ENCODE results near the gene CLMP. TPM values are rescaled to one million over a fixed set of nuclear protein-coding genes. Genes with fewer than 3 reads are reported as not detected.

CLMP gene
- polyA plus RNA-seq, 2 of the 4 experiments (the other 2 are of a cell fraction) = 15.7 to 17.1 TPM

GRCh38 chr11:123085497-123085896, 109.6 kb downstream of the CLMP start:
- CTCF ChIA-PET = interaction anchor here (1.2 to 1.7 kb wide), 3 partner anchors 26 to 176 kb away, joined by 4 read pairs; no protein-coding TSS in a partner anchor
- no peak for DNase-seq (ENCODE audit: low read depth in 1 of 2, low spot score in 1 of 2)
- TF ChIP-seq REST (IDR thresholded peaks at IDR 0.05) = no peak
- TF ChIP-seq POLR2A (IDR thresholded peaks at IDR 0.05; ENCODE audit: low read length) = no peak
- no peak for TF ChIP-seq FOSL2 (IDR thresholded peaks at IDR 0.05)
- TF ChIP-seq FOSL2 (CRISPR knock-in tag; IDR thresholded peaks at IDR 0.05) = no peak
- TF ChIP-seq ZFP36 (IDR thresholded peaks at IDR 0.05; ENCODE audit: borderline replicate concordance, partially characterized antibody) = no peak
- TF ChIP-seq ESRRA (IDR thresholded peaks at IDR 0.05; ENCODE audit: borderline replicate concordance, low read length) = no peak
- no peak for TF ChIP-seq MAZ (IDR thresholded peaks at IDR 0.05; ENCODE audit: borderline replicate concordance, low read depth, low read length)
- TF ChIP-seq CBX2 (IDR thresholded peaks at IDR 0.05; ENCODE audit: borderline replicate concordance, low read depth) = no peak
- TF ChIP-seq SREBF2 (IDR thresholded peaks at IDR 0.05) = no peak
- TF ChIP-seq HOXB13 (CRISPR knock-in tag; IDR thresholded peaks at IDR 0.05; ENCODE audit: low read depth) = no peak
- no peak for TF ChIP-seq CEBPB (IDR thresholded peaks at IDR 0.05)
- TF ChIP-seq HEYL (CRISPR knock-in tag; IDR thresholded peaks at IDR 0.05) = no peak
- no peak for TF ChIP-seq HOXA7 (CRISPR knock-in tag; IDR thresholded peaks at IDR 0.05)
- no peak for TF ChIP-seq JUN (IDR thresholded peaks at IDR 0.05)
- no peak for TF ChIP-seq HMGXB4 (CRISPR knock-in tag; IDR thresholded peaks at IDR 0.05; ENCODE audit: borderline replicate concordance)

GRCh38 chr11:123084454-123084853, 110.6 kb downstream of the CLMP start:
- POLR2A ChIA-PET = no interaction called here
- TF ChIP-seq EHF (CRISPR knock-in tag; IDR thresholded peaks at IDR 0.05) (no peak), RNF2 (IDR thresholded peaks at IDR 0.05; ENCODE audit: borderline replicate concordance, low read depth) (no peak), TFCP2L1 (CRISPR knock-in tag; IDR thresholded peaks at IDR 0.05) (no peak), HEYL (CRISPR knock-in tag; IDR thresholded peaks at IDR 0.05) (no peak), MAX (IDR thresholded peaks at IDR 0.05) (no peak), ATOH8 (CRISPR knock-in tag; IDR thresholded peaks at IDR 0.05; ENCODE audit: low read depth) (no peak)
- Histone ChIP-seq H3K4me1 (peaks cover 14% of the 10 kb centered on the region; the same call in 2 of the 3 replicates), H3K9me3 (no peaks in the 10 kb centered on the region), H3K27ac (no peak overlapping the region), H3K4me2 (no peak overlapping the region), H3K4me3 (no peak overlapping the region)
- WGBS (ENCODE audit: missing lambda C conversion rate) = 96% methylated on average over 7 of the region's 7 CpGs
- CTCF ChIA-PET = interaction anchor here (0.6 to 2.0 kb wide), 4 partner anchors 18 to 177 kb away, joined by 4 to 5 read pairs (median 4); no protein-coding TSS in a partner anchor
- DNase-seq (ENCODE audit: low read depth in 1 of 2, low spot score in 1 of 2) = no peak
- FAIRE-seq = no peak
- ATAC-seq = no peak

More at GRCh38 chr11:123085497-123085896, 109.6 kb downstream of the CLMP start:
- FAIRE-seq (no peak), ATAC-seq (no peak)
- 85% methylated on average over 5 of the region's 5 CpGs for whole genome bisulfite sequencing (ENCODE audit: missing lambda C conversion rate)
- H3K27ac ChIP-seq = no peak overlapping the region
- H3K4me1 ChIP-seq = peaks cover 14% of the 10 kb centered on the region; the same call in 2 of the 3 replicates
- no peaks in the 10 kb centered on the region for H3K9me3 ChIP-seq
- POLR2A ChIA-PET = no interaction called here
- no peak overlapping the region for H3K4me2 ChIP-seq
- H3K4me3 ChIP-seq = no peak overlapping the region
